NCI-H146 treated with DMSO at 0.1 percent for 48 hours (cell line): Measurements from ENCODE around the gene CDY2B.
"Not testable (repeated sequence)": the region's sequence is repeated elsewhere in the genome, so short reads cannot be mapped to it uniquely, and the experiment has no call there.

Experiments used
- DNase-seq: peaks from one replicate; lab custom pipeline; 2025; ENCODE audit not compliant: unreplicated experiment; lab: John Stamatoyannopoulos, UW

CDY2B gene, protein sequence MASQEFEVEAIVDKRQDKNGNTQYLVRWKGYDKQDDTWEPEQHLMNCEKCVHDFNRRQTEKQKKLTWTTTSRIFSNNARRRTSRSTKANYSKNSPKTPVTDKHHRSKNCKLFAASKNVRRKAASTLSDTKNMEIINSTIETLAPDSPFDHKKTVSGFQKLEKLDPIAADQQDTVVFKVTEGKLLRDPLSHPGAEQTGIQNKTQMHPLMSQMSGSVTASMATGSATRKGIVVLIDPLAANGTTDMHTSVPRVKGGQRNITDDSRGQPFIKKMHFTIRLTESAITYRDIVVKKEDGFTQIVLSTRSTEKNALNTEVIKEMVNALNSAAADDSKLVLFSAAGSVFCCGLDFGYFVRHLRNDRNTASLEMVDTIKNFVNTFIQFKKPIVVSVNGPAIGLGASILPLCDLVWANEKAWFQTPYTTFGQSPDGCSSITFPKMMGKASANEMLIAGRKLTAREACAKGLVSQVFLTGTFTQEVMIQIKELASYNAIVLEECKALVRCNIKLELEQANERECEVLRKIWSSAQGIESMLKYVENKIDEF

GRCh38 chrY:17880120-17880519 is at the start of gene CDY2B:
Gene CDY2B (minus strand): TSS chrY:17880220. CDS start chrY:17879892, 328 bp downstream.
- not testable (repeated sequence) for DNase-seq

GRCh38 chrY:17908009-17908408 is 28.0 kb upstream of the CDY2B start:
- DNase-seq = not testable (repeated sequence)

DNA sequence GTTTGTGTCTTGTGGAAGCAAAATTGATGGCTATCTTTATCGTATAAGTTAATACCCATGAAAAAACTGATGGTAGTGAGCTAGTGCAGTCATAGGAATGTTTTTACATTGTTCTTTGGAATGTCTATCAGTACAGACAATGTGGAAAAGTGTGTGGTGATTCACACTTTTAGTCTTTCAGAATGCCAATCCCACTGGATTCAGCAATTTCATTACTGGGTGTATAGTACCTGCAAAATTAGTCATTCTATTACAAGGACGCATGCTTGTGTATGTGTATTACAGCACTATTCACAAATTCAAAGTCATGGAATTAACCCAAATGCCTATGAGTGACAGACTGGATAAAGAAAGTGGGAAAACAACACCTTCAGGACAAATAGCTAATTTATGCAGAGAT is 27.3 kb upstream of the CDY2B start:
- DNase-seq = not testable (repeated sequence)

DNA sequence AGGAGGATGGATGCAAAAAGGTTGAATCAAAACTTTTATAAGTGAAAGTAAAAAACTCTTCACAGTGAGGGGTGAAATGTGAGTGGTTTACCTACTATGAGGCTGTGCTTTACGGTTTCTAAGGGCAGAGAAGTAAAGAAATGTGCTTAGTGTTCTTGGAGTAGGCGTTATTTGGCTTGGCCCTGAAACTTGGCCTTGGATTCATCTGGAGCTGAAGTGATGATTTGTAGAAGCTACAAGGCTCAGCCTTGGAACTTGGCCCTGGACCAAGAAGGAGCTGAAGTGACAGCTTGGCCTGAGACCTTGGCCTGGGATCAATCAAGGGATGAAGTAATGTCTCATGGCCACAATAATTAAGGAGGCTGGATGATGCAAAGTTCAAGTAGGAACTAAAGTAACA is 1.7 kb upstream of the CDY2B start:
- DNase-seq = not testable (repeated sequence)

GRCh38 chrY:17876767-17877166 is 3.3 kb downstream of the CDY2B start:
- DNase-seq = not testable (repeated sequence)

- DNase-seq = not testable (repeated sequence)
Observed at GRCh38 chrY:17875401-17875800, 4.6 kb downstream of the CDY2B start.

DNA sequence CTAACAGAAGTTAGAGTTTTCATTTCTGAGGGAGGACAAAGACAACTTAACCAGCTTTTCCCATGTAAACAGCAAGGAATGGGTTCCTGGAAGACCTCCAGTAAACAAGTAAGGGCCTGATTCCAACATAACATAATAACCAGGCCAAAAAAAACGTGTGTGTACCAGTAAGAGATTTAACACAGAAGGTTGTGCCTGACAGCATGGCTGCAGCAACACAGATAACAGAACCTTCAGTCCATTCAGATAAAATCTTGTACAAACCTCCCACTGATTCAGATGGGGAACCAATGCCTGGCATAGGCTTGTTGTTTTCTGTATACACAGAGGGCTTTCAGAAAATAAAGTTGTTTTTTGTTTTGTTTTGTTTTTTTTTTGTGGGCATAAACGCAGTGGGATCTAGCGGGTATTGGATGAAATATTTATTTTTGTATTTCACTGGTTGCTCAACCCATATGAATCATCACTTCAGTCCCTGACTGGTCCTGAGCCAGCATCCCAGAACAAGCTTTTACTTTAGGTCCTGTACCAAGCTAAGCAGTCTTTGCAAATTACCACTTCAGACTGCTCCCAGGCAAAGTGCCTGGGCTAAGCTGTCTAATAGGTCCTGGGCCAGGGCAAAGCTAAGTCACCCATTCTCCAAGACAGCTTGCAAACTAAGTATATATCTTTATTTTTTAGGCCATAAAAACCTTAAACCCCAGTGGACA is 8.7 kb downstream of the CDY2B start:
- not testable (repeated sequence) for DNase-seq

GRCh38 chrY:17870737-17871136 is 9.3 kb downstream of the CDY2B start:
- not testable (repeated sequence) for DNase-seq

DNA sequence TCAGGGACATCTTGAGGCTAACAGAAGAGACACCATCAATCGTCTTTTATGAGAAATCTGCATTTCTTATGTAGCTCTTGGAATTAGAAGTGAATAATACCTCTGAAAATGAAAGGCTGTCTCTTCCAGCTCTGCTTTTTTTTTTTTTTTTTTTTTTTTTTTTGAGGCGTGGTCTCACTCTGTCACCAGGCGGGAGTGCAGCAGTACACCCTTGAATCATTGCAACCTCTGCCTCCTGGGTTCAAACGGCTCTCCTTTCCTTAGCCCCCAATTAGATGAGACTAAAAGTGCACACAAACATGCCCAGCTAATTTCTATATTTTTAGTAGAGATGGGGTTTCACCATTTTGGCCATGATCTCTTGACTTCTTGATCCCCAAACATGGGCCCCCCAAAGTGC is 12.2 kb downstream of the CDY2B start:
- not testable (repeated sequence) for DNase-seq

DNA sequence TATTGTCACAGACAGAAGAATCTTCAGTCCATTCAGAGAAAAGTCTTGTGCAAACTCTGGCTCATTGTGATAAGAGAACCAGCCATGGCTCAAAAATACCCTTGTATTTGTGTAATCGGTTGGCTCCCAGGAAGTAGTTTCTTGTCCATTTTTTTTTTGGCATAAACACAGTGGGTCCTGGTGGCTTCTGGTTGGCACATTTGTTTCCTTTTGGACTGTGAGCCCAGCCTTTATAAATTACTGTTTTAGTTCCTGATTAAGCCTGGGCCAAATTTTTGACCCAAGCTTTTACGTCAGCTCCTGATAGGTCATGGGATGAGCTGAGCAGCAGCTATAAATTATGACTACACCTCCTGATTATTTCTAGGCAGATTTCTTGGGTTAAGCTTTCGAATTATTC is 19.4 kb downstream of the CDY2B start:
- not testable (repeated sequence) for DNase-seq

DNA sequence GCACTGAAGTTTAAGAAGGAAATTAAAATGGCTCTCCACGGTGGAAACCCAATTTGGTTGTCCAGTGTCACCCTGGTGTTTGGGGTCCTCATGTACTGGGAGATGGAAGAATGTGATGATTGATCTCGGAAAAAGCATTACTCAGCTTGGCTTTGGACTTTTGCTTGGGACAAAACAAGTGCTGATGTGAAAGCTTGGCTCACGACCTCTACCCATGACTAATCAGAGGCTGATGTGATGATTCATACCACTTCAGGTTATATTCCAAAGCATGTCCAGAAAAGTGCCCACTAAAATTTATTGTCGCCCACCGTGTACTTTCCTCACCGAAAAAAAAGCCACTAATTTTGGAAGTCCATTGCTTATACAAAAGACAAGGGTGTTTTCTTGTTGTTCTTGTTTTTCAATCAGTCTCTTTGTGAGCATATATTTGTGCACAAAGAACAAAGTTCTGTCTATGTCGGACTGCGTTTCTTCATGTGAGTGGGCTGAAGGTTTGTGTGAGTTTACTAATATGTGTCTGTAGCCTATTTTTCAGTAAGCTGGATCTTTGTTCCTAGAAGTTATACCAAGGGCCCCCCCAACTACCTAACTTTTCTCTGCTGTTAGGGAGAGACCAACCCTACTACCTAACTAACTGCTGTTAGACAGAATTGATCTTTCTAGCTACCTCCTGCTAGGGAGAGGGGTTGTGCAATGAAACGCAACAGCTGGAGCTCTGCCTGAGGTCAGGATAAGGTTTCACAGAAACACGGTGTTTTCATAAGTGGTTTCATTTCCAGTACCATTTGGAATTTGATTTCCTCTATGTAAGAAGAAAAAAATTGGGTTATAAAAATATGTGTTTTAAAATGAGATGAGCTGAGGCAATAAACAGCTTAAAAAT is 22.8 kb downstream of the CDY2B start:
- DNase-seq = not testable (repeated sequence)

- not testable (repeated sequence) for DNase-seq
Observed at GRCh38 chrY:17856508-17856907, 23.5 kb downstream of the CDY2B start.

DNA sequence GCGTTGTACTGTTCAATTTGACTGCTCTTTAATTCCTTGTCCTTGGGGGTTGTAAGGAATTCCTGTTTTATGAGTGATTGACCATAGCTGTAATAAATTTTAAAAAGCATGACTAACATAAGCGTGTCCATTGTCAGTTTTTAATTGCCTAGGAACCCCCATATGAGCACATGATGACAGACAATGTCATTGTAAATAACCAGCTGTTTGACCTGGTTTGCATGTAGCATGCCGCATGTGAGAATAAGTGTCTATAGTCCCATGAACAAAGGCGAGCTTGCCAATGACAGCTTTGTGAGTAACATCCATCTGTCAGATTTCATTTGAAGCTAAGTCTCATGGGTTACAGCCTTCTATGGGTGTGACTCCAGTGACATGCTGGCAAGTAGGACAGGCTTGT is 30.9 kb downstream of the CDY2B start:
- not testable (repeated sequence) for DNase-seq

GRCh38 chrY:17832149-17832548 is 47.9 kb downstream of the CDY2B start:
- not testable (repeated sequence) for DNase-seq
